HK-2 (cell line): ENCODE results near the gene ATXN7L1.
A peak's percentile ranks its signal among the peaks of the same experiment; 100 is the strongest.

Source experiments
- DNase-seq: peaks from one replicate; pipeline ENCODE4 v3.0.0-alpha.2; 2018; ENCODE audit not compliant: unreplicated experiment

ATXN7L1 gene

GRCh38 chr7:105779856-105780780 lies 96.3 kb downstream of the ATXN7L1 start:
- no peak for DNase-seq

GRCh38 chr7:105778956-105779355 lies 97.4 kb downstream of the ATXN7L1 start:
- no peak for DNase-seq

- no peak for DNase-seq
Measured at GRCh38 chr7:105776986-105777910, 99.2 kb downstream of the ATXN7L1 start.

GRCh38 chr7:105776068-105776790 lies 100.2 kb downstream of the ATXN7L1 start:
- peak; percentile 88 for DNase-seq

- no peak for DNase-seq
Measured at GRCh38 chr7:105775580-105775979, 100.8 kb downstream of the ATXN7L1 start.

GRCh38 chr7:105773030-105773460 lies 103.4 kb downstream of the ATXN7L1 start:
- DNase-seq: no peak

- no peak for DNase-seq
Measured at GRCh38 chr7:105769901-105770628, 106.3 kb downstream of the ATXN7L1 start.

- DNase-seq: no peak
Measured at GRCh38 chr7:105768898-105769507, 107.4 kb downstream of the ATXN7L1 start.

GRCh38 chr7:105768117-105768516 lies 108.3 kb downstream of the ATXN7L1 start:
- no peak for DNase-seq

GRCh38 chr7:105766421-105767073 lies 109.9 kb downstream of the ATXN7L1 start:
- DNase-seq: no peak

GRCh38 chr7:105765846-105766245 lies 110.6 kb downstream of the ATXN7L1 start:
- no peak for DNase-seq

GRCh38 chr7:105764506-105764905 lies 111.9 kb downstream of the ATXN7L1 start:
- DNase-seq: no peak

GRCh38 chr7:105760551-105761447 lies 115.6 kb downstream of the ATXN7L1 start:
- DNase-seq: no peak

- peak; percentile 27 for DNase-seq
Measured at GRCh38 chr7:105759670-105760550, 116.5 kb downstream of the ATXN7L1 start.

- DNase-seq: no peak
Measured at GRCh38 chr7:105756367-105756766, 120.0 kb downstream of the ATXN7L1 start.

GRCh38 chr7:105752671-105753275 lies 123.6 kb downstream of the ATXN7L1 start:
- no peak for DNase-seq

- DNase-seq: no peak
Measured at GRCh38 chr7:105751054-105751453, 125.3 kb downstream of the ATXN7L1 start.

- DNase-seq: no peak
Measured at GRCh38 chr7:105748701-105749100, 127.7 kb downstream of the ATXN7L1 start.
